SU-DHL-6 (cell line): ENCODE results near the gene CD9.

Experiments used
- CTCF ChIP-seq: fragments of 200-600 bp; sonication (generic); IDR thresholded peaks from one replicate; pipeline ENCODE4 v1.5.1; 2017; ENCODE audit warnings: antibody characterized with exemption, mild to moderate bottlenecking, low read length, moderate library complexity; ENCODE audit not compliant: insufficient read depth, poor library complexity, severe bottlenecking
- EZH2phosphoT487 ChIP-seq: fragments of 200-600 bp; sonication (generic), shearing (Covaris generic); conservative IDR thresholded peaks from 2 replicates; pipeline ENCODE4 v1.6.1; 2018; ENCODE audit warnings: mild to moderate bottlenecking, antibody characterized with exemption, low read length, moderate library complexity, mixed read lengths

GRCh38 chr12:6215932-6216494, 15.8 kb downstream of the CD9 start:
- TF ChIP-seq CTCF (no peak), EZH2phosphoT487 (no peak)
